Measurements from ENCODE around the gene CEP295NL.
"Not testable (repeated sequence)": the region's sequence is repeated elsewhere in the genome, so short reads cannot be mapped to it uniquely, and the experiment has no call there.

CEP295NL gene

DNA sequence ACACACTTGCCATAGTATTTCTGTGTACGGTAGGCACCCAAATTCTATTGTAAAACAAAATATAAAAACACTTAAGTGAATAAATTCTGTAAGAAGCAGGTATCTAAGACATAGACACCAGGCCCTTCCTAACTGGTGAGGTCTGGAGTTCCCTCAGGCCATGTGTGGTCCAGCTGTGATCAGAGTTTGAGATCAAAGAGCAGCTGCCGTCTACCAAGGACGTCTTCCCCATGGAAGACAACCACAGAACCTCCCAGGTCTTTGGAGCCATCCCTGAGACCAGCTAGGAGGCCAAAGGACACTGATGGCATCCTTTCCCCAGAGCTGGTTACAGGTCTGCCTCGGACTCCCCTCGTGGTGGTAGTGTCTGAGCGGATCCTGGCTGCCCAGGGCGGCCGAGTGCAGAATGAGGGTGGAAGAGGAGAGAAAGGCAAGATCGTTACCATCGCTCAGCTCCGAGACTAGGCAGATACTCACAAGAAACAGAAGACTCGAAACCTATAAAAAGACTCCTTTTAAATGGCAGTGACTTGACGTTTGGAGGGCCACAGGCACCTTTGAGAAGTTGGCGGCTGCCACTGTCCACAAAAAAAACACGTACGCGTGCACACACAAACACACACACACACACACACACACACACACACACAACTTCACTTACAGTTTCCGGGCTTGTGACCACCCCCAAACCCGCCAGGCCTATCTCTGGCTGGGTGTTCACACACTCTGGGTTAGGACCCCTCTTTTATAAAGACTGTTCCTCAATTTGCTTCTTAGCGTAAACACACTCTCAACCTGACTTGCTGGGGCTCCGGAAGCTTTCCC, 14.7 kb upstream of the CEP295NL start:
- peaks cover 82% of the 10 kb centered on the region for H3K79me2 ChIP-seq (ENCODE audit: control insufficient read depth, insufficient read depth, low read length, unreplicated experiment)

DNA sequence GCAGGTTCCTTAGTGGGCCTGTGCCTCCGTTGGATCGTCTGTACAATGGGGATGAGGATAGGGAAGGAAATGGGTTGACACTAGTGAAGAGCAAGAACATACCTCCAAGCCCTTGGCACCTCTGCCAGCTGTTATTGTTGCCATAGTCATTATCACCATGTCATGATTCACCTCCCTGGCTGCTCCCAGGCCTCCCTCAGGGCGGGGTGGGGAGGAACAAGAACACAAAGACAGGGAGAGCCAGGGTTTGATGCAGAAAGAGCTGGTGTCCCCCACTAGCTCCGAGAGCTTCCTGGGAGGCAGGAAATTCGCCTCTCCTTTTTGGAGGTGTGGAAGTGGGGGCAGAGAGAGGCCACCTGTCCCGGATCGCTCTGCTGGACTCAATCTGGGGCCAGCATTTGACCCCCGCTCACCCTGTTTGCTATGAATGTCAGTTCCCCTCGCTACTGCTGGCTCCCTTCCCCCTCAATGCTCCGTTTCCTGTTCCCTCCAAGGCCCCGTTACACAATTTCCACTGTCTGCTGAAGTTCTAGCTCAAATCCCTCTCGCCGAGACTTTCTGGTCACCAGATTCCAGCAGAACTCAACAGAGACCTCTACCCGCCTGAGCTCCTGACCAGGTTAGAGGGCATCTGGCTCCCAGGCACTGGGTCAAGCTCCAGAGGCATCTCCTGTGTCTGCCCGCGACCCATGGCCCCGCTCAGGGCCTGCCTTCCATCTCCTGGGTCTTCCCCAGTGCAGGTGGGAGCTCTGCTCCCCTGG, 13.1 kb upstream of the CEP295NL start:
- Histone ChIP-seq H3K36me3 (ENCODE audit: insufficient read depth, low read length) (no peaks in the 10 kb centered on the region), H3K4me3 (ENCODE audit: low read depth, low read length) (peak overlapping the region; percentile 47; the same call in 1 of the 2 replicates), H3K27ac (ENCODE audit: low read depth, low read length) (peak overlapping the region; percentile 76), H3K4me1 (ENCODE audit: control insufficient read depth, insufficient read depth, low read length, unreplicated experiment) (peaks cover 20% of the 10 kb centered on the region), H3K27me3 (ENCODE audit: insufficient read depth, low read length) (no peaks in the 10 kb centered on the region), H2AFZ (ENCODE audit: low read length, unreplicated experiment) (no peak overlapping the region), H3K79me2 (ENCODE audit: control insufficient read depth, insufficient read depth, low read length, unreplicated experiment) (peaks cover 77% of the 10 kb centered on the region)

More for the DNA sequence above, 14.7 kb upstream of the CEP295NL start:
- Histone ChIP-seq H2AFZ (ENCODE audit: low read length, unreplicated experiment) (no peak overlapping the region), H3K4me3 (ENCODE audit: low read depth, low read length) (no peak overlapping the region), H3K27me3 (ENCODE audit: insufficient read depth, low read length) (no peaks in the 10 kb centered on the region), H3K27ac (ENCODE audit: low read depth, low read length) (no peak overlapping the region; the same call in 1 of the 2 replicates), H3K4me1 (ENCODE audit: control insufficient read depth, insufficient read depth, low read length, unreplicated experiment) (peaks cover 31% of the 10 kb centered on the region), H3K36me3 (ENCODE audit: insufficient read depth, low read length) (no peaks in the 10 kb centered on the region)

- Histone ChIP-seq H3K4me1 (ENCODE audit: control insufficient read depth, insufficient read depth, low read length, unreplicated experiment) (peaks cover 20% of the 10 kb centered on the region), H3K27me3 (ENCODE audit: insufficient read depth, low read length) (no peaks in the 10 kb centered on the region), H2AFZ (ENCODE audit: low read length, unreplicated experiment) (no peak overlapping the region), H3K36me3 (ENCODE audit: insufficient read depth, low read length) (no peaks in the 10 kb centered on the region), H3K79me2 (ENCODE audit: control insufficient read depth, insufficient read depth, low read length, unreplicated experiment) (peaks cover 75% of the 10 kb centered on the region), H3K4me3 (ENCODE audit: low read depth, low read length) (no peak overlapping the region), H3K27ac (ENCODE audit: low read depth, low read length) (no peak overlapping the region)
These were observed 10.1 kb upstream of the CEP295NL start for GRCh38 chr17:78913115-78913514.

- Histone ChIP-seq H3K27me3 (ENCODE audit: insufficient read depth, low read length) (no peaks in the 10 kb centered on the region), H3K79me2 (ENCODE audit: control insufficient read depth, insufficient read depth, low read length, unreplicated experiment) (peaks cover 77% of the 10 kb centered on the region), H3K27ac (ENCODE audit: low read depth, low read length) (no peak overlapping the region), H3K4me1 (ENCODE audit: control insufficient read depth, insufficient read depth, low read length, unreplicated experiment) (peaks cover 17% of the 10 kb centered on the region), H3K4me3 (ENCODE audit: low read depth, low read length) (no peak overlapping the region), H3K36me3 (ENCODE audit: insufficient read depth, low read length) (no peaks in the 10 kb centered on the region), H2AFZ (ENCODE audit: low read length, unreplicated experiment) (no peak overlapping the region)
These were observed 9.1 kb upstream of the CEP295NL start for GRCh38 chr17:78912082-78912481.

GRCh38 chr17:78911543-78911942, 8.5 kb upstream of the CEP295NL start:
- H2AFZ ChIP-seq (ENCODE audit: low read length, unreplicated experiment); H3K4me3 ChIP-seq (ENCODE audit: low read depth, low read length); H3K27ac ChIP-seq (ENCODE audit: low read depth, low read length); H3K27me3 ChIP-seq (ENCODE audit: insufficient read depth, low read length); H3K36me3 ChIP-seq (ENCODE audit: insufficient read depth, low read length): not testable (repeated sequence)
- Histone ChIP-seq H3K4me1 (ENCODE audit: control insufficient read depth, insufficient read depth, low read length, unreplicated experiment) (peaks cover 14% of the 10 kb centered on the region), H3K79me2 (ENCODE audit: control insufficient read depth, insufficient read depth, low read length, unreplicated experiment) (peaks cover 78% of the 10 kb centered on the region)

DNA sequence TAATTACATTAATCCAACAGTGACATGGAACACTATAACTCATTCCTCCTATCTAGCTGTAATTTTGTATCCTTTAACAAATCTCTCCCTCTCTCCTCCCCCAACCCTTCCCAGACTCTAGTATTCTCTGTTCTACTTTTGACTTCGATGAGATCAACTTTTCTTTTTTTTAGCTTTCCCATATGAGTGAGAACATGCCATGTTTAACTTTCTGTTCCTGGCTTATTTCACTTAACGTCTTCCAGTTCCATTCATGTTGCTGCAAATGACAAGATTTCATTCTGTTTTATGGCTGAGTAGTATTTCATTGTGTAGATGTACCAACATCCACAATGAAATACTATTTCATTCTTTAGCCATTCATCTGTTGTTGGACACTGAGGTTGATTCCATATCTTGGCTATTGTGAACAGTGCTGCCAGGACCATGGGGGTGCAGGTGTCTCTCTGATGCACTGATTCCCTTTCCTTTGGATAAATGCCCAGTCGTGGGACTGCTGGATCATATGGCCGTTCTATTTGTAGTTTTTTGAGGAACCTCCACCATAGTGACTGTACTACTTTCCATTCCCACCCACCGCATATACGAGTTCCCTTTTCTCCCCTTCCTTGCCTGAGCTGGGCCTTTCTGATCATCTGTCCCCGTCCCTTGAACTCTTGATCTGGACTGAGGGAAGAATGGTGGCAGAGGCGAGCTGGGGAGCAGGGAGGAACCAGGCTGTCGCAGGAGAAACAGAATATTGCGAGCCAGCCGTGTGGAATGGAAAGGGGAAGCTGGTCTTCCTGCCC, 7.7 kb upstream of the CEP295NL start:
- Histone ChIP-seq H3K4me3 (ENCODE audit: low read depth, low read length) (no peak overlapping the region), H3K79me2 (ENCODE audit: control insufficient read depth, insufficient read depth, low read length, unreplicated experiment) (peaks cover 74% of the 10 kb centered on the region), H3K27me3 (ENCODE audit: insufficient read depth, low read length) (no peaks in the 10 kb centered on the region), H3K27ac (ENCODE audit: low read depth, low read length) (no peak overlapping the region), H3K36me3 (ENCODE audit: insufficient read depth, low read length) (no peaks in the 10 kb centered on the region), H2AFZ (ENCODE audit: low read length, unreplicated experiment) (no peak overlapping the region), H3K4me1 (ENCODE audit: control insufficient read depth, insufficient read depth, low read length, unreplicated experiment) (peaks cover 6% of the 10 kb centered on the region)

DNA sequence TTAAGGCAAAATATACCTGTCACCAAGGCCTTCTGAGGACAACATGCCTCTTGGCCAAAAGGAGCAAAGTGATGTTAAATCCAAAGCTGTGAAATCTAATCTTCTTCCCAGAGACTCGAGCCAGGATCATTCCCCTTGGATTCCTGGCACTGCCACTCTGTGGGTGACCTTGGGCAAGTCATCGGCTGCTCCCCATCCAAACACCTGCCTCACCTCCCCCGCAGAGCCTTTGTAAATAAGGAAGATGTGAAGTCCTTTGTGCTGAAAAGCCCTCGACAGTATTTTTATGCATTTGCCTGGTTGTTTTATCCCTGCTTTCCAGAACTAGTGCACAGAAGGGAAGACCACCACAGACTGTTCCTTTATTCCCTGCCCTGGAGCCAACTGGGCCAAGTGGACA, 5.4 kb upstream of the CEP295NL start:
- peaks cover 2% of the 10 kb centered on the region for H3K4me1 ChIP-seq (ENCODE audit: control insufficient read depth, insufficient read depth, low read length, unreplicated experiment)
- no peak overlapping the region for H3K4me3 ChIP-seq (ENCODE audit: low read depth, low read length)
- H3K27ac ChIP-seq (ENCODE audit: low read depth, low read length) = no peak overlapping the region
- H2AFZ ChIP-seq (ENCODE audit: low read length, unreplicated experiment) = no peak overlapping the region
- H3K79me2 ChIP-seq (ENCODE audit: control insufficient read depth, insufficient read depth, low read length, unreplicated experiment) = peaks cover 81% of the 10 kb centered on the region
- no peaks in the 10 kb centered on the region for H3K27me3 ChIP-seq (ENCODE audit: insufficient read depth, low read length)
- no peaks in the 10 kb centered on the region; the same call in 1 of the 2 replicates for H3K36me3 ChIP-seq (ENCODE audit: insufficient read depth, low read length)

DNA sequence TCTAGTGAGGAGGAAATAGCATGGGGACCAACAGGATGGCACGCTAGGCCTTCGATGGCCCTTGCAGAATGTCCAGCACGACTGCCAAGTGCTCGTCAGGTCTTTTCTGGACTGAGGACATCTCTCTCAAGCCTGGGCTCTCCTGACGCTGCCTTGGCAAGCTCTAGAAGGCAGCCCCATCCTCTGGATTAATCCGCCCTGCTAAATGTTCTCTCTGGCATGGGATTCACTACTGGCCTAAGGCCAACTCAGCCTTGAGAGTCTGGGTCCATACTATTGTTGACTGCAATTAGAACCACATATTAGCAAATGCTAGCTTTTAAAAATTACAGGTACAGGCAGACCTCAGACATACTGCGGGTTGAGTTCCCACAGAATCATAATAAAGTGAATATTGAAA, 2.5 kb upstream of the CEP295NL start:
- Histone ChIP-seq H3K36me3 (ENCODE audit: insufficient read depth, low read length) (peaks cover 3% of the 10 kb centered on the region; the same call in 1 of the 2 replicates), H3K4me3 (ENCODE audit: low read depth, low read length) (no peak overlapping the region), H2AFZ (ENCODE audit: low read length, unreplicated experiment) (no peak overlapping the region), H3K27me3 (ENCODE audit: insufficient read depth, low read length) (no peaks in the 10 kb centered on the region), H3K27ac (ENCODE audit: low read depth, low read length) (no peak overlapping the region), H3K4me1 (ENCODE audit: control insufficient read depth, insufficient read depth, low read length, unreplicated experiment) (peaks cover 4% of the 10 kb centered on the region), H3K79me2 (ENCODE audit: control insufficient read depth, insufficient read depth, low read length, unreplicated experiment) (peaks cover 76% of the 10 kb centered on the region)

DNA sequence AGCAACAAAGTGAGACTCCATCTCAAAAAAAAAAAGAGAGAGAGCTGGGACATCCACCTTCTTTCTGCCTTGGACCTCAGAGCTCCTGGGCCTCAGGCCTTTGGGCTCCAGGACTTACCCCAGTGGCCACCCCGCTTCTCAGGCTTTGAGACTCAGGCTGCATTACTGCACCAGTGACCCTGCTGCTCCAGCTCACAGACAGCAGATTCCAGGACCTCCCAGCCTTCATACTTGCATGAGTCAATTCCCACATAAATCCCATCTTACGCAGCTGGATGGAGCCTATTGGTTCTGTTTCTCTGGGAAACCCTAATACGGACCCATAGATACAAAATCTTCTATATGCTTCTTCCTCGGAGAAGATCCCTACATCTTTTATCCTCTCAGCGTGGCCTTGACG, 2.1 kb upstream of the CEP295NL start:
- H3K79me2 ChIP-seq (ENCODE audit: control insufficient read depth, insufficient read depth, low read length, unreplicated experiment) = peaks cover 73% of the 10 kb centered on the region

DNA sequence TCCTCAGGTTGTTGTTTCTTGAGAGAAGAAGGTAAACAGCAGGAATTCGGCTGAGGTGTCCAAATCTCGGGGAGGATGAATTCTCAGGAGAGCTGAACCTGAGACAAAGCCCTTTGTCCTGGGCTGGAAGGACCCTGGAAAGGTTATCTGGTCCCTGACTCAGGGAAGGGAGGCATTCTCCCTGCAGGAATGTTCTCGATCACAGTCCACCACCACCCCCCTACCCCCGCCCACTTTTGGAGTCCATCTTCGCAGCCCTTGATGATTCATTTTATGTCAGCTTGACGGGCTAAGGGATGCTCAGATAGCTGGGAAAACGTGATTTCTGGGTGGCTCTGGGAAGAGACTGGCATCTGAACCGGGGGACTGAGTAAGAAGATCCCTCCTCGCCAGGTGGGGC, 1.4 kb upstream of the CEP295NL start:
- no peak overlapping the region for H3K4me3 ChIP-seq (ENCODE audit: low read depth, low read length)
- H3K79me2 ChIP-seq (ENCODE audit: control insufficient read depth, insufficient read depth, low read length, unreplicated experiment) = peaks cover 71% of the 10 kb centered on the region
- H3K27ac ChIP-seq (ENCODE audit: low read depth, low read length) = no peak overlapping the region
- H2AFZ ChIP-seq (ENCODE audit: low read length, unreplicated experiment) = no peak overlapping the region
- H3K4me1 ChIP-seq (ENCODE audit: control insufficient read depth, insufficient read depth, low read length, unreplicated experiment) = peaks cover 4% of the 10 kb centered on the region
- H3K27me3 ChIP-seq (ENCODE audit: insufficient read depth, low read length) = no peaks in the 10 kb centered on the region
- H3K36me3 ChIP-seq (ENCODE audit: insufficient read depth, low read length) = peaks cover 3% of the 10 kb centered on the region; the same call in 1 of the 2 replicates

More for the DNA sequence above, 2.1 kb upstream of the CEP295NL start:
- Histone ChIP-seq H2AFZ (ENCODE audit: low read length, unreplicated experiment) (no peak overlapping the region), H3K36me3 (ENCODE audit: insufficient read depth, low read length) (peaks cover 3% of the 10 kb centered on the region; the same call in 1 of the 2 replicates), H3K4me3 (ENCODE audit: low read depth, low read length) (no peak overlapping the region), H3K4me1 (ENCODE audit: control insufficient read depth, insufficient read depth, low read length, unreplicated experiment) (peaks cover 4% of the 10 kb centered on the region), H3K27me3 (ENCODE audit: insufficient read depth, low read length) (no peaks in the 10 kb centered on the region), H3K27ac (ENCODE audit: low read depth, low read length) (no peak overlapping the region)
